CD8-positive, alpha-beta memory T cell (primary cell): Measurements from ENCODE around the gene ACCSL. TPM values are rescaled to one million over a fixed set of nuclear protein-coding genes. Genes with fewer than 3 reads are reported as not detected.

Source experiments
- CTCF ChIA-PET: fragments of 350-600 bp; sonication (Branson Sonifier 250); formaldehyde crosslinking; loops from one replicate; lab custom pipeline; 2021; ENCODE audit warnings: antibody characterized with exemption; lab: Charles Lee
- POLR2A ChIA-PET: fragments of 350-600 bp; sonication (Branson Sonifier 250); formaldehyde crosslinking; loops from one replicate; lab custom pipeline; 2021; ENCODE audit warnings: antibody characterized with exemption; lab: Charles Lee
- DNase-seq, 5 donors: peaks; one replicate each; pipeline versions ENCODE4 v3.0.0 to v3.0.0-alpha.2; 2020 to 2022; ENCODE audit warnings: mixed read lengths in 1 of 5
- H3K27ac ChIP-seq: one replicate; pipeline ENCODE4 v1.7.0; 2013; ENCODE audit warnings: low read depth, mild to moderate bottlenecking, low read length, moderate library complexity
- H3K27me3 ChIP-seq: 2 replicates; pipeline ENCODE4 v1.7.0; 2013; ENCODE audit warnings: low read length, mild to moderate bottlenecking; ENCODE audit not compliant: insufficient read depth, poor library complexity, severe bottlenecking
- H3K36me3 ChIP-seq: 2 replicates; pipeline ENCODE4 v1.7.0; 2013; ENCODE audit warnings: mild to moderate bottlenecking, low read length, moderate library complexity; ENCODE audit not compliant: insufficient read depth
- H3K4me1 ChIP-seq: 2 replicates; pipeline ENCODE4 v1.7.0; 2013; ENCODE audit warnings: mild to moderate bottlenecking, low read length, moderate library complexity; ENCODE audit not compliant: insufficient read depth
- H3K4me3 ChIP-seq: 2 replicates; pipeline ENCODE4 v1.7.0; 2013; ENCODE audit warnings: mild to moderate bottlenecking, low read length
- H3K9me3 ChIP-seq: 2 replicates; pipeline ENCODE4 v1.7.0; 2013; ENCODE audit warnings: mild to moderate bottlenecking, low read length
- H3K27ac Mint-ChIP-seq, 8 donors: one replicate each; pipeline ENCODE4 v1.8.0; 2020 to 2021; ENCODE audit warnings: mixed read lengths in 8 of 8, mild to moderate bottlenecking in 6 of 8, inconsistent platforms in 3 of 8, moderate library complexity in 3 of 8
- H3K27me3 Mint-ChIP-seq, 2 donors: one replicate each; pipeline ENCODE4 v1.8.0; 2020 to 2021; ENCODE audit warnings: mixed read lengths in 2 of 2, mild to moderate bottlenecking in 1 of 2, moderate library complexity in 1 of 2
- H3K36me3 Mint-ChIP-seq, 3 donors: one replicate each; pipeline ENCODE4 v1.8.0; 2020 to 2021; ENCODE audit warnings: mixed read lengths in 3 of 3, inconsistent platforms in 1 of 3, mild to moderate bottlenecking in 1 of 3
- H3K4me1 Mint-ChIP-seq, 3 donors: one replicate each; pipeline ENCODE4 v1.8.0; 2020 to 2021; ENCODE audit warnings: mixed read lengths in 3 of 3, inconsistent platforms in 1 of 3, mild to moderate bottlenecking in 1 of 3
- H3K4me3 Mint-ChIP-seq, 7 donors: one replicate each; pipeline ENCODE4 v1.8.0; 2020 to 2021; ENCODE audit warnings: mixed read lengths in 7 of 7, mild to moderate bottlenecking in 6 of 7, moderate library complexity in 4 of 7, inconsistent platforms in 2 of 7
- H3K9me3 Mint-ChIP-seq, 5 donors: one replicate each; pipeline ENCODE4 v1.8.0; 2020 to 2022; ENCODE audit warnings: mixed read lengths in 5 of 5, mild to moderate bottlenecking in 3 of 5, moderate library complexity in 2 of 5, inconsistent platforms in 1 of 5
- polyA plus RNA-seq: library from polyadenylated mRNA; unstranded; fragments of 300-500 nt; fragmentation: Illumina TruSeq; gene quantifications from one replicate; pipeline ENCODE4 v1.2.3, GENCODE V29; 2021
- total RNA-seq, 2 experiments: library from RNA; stranded (reverse); gene quantifications; one replicate each; pipeline ENCODE4 v1.2.3, GENCODE V29; 2021

ACCSL gene
- total and polyA plus RNA-seq, 3 experiments from 2014 or later, result not detected

DNA sequence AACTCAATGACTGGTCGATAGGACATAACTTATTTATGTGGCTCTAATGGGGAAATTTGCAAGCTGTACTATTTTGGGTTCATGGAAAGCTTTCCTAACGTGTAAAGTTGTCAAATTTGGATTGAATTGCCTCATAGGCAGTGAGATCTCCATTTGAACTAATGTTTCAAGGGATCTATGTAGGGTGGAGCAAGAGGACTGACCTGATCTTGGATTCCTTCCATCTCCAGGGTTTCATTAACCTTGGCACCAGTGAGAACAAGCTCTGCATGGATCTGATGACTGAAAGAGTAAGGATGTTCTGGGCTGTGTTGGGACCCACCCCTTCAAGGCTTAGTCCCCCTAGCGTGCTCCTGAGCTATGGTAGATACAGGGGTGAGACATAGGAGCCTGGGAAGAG is 2.1 kb downstream of the ACCSL start:
- Histone ChIP-seq H3K27ac (no peak overlapping the region), H3K27me3 (no peaks in the 10 kb centered on the region), H3K4me1 (no peaks in the 10 kb centered on the region), H3K9me3 (no peaks in the 10 kb centered on the region), H3K36me3 (no peaks in the 10 kb centered on the region), H3K4me3 (no peak overlapping the region)
- CTCF ChIA-PET, result no interaction called here
- POLR2A ChIA-PET, result no interaction called here
- peaks cover 0 to 3% (median 0%) of the 10 kb centered on the region in 5 donors for H3K9me3 Mint-ChIP-seq
- H3K27me3 Mint-ChIP-seq, result peaks cover 0 to 12% of the 10 kb centered on the region in 2 donors
- H3K4me1 Mint-ChIP-seq, result no peaks in the 10 kb centered on the region
- peaks cover 0 to 3% (median 0%) of the 10 kb centered on the region in 3 donors for H3K36me3 Mint-ChIP-seq
- no peak overlapping the region for H3K27ac Mint-ChIP-seq
- DNase-seq, result no peak
- H3K4me3 Mint-ChIP-seq, result no peak overlapping the region

DNA sequence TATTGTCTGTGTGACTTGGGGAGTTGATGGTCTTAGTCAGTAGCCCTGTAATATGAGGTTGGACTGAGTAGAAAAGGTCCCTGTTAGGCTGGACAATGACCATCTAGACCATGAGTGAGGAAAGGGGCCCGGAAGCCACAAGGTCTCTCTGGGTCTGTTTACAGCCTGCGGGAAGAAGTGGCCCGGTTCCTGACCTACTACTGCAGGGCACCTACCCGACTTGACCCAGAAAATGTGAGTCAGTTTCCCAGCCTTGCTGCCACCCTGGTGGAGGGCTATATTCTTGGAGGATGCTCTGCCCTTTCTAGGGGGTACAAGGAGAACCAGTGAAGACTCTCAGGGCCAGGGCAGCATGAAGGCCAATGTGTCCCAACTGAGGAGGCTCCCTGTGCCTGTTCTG is 3.4 kb downstream of the ACCSL start:
- no peak for DNase-seq
- no peak overlapping the region for H3K27ac ChIP-seq
- H3K36me3 ChIP-seq, result no peaks in the 10 kb centered on the region
- CTCF ChIA-PET, result no interaction called here
- H3K9me3 ChIP-seq, result no peaks in the 10 kb centered on the region
- Mint-ChIP-seq H3K9me3 (peaks cover 0 to 3% (median 0%) of the 10 kb centered on the region in 5 donors), H3K36me3 (peaks cover 0 to 3% (median 0%) of the 10 kb centered on the region in 3 donors), H3K4me1 (no peaks in the 10 kb centered on the region), H3K27ac (no peak overlapping the region), H3K27me3 (peaks cover 0 to 12% of the 10 kb centered on the region in 2 donors), H3K4me3 (no peak overlapping the region)
- no peak overlapping the region for H3K4me3 ChIP-seq
- no peaks in the 10 kb centered on the region for H3K27me3 ChIP-seq
- H3K4me1 ChIP-seq, result no peaks in the 10 kb centered on the region
- POLR2A ChIA-PET, result no interaction called here

DNA sequence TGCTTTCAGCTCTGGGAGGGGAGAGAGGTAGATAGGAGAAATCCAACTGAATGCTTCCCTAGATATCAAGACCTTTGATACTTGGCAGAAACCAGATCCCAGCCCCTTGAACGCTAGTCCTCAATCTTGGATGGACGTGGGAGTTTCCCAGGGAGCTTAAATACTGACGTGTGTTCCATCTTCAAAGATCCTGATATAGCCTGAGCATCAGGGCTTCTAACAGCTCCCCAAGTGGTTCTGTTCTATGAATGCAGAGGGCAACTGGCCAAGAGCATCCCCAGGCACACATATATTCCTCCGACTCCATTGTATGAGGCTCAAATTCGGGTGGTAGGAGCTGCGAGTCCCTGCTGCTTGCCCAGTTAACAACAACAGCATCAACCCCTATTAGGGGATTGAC is 9.6 kb downstream of the ACCSL start:
- H3K27me3 ChIP-seq, result no peaks in the 10 kb centered on the region
- H3K4me3 Mint-ChIP-seq, result no peak overlapping the region
- no peak overlapping the region for H3K4me3 ChIP-seq
- CTCF ChIA-PET, result interaction anchor here (1.1 kb wide), 1 partner anchor 9 kb away, joined by 5 read pairs; the partner anchor contains the start of gene ACCS
- H3K4me1 ChIP-seq, result no peaks in the 10 kb centered on the region
- H3K27ac ChIP-seq, result no peak overlapping the region
- no peaks in the 10 kb centered on the region for H3K9me3 Mint-ChIP-seq
- H3K36me3 ChIP-seq, result no peaks in the 10 kb centered on the region
- no peak for DNase-seq
- H3K27me3 Mint-ChIP-seq, result no peaks in the 10 kb centered on the region
- no peaks in the 10 kb centered on the region for H3K36me3 Mint-ChIP-seq
- POLR2A ChIA-PET, result interaction anchor here (1.3 kb wide), 1 partner anchor 9 kb away, joined by 3 read pairs; the partner anchor contains the start of gene ACCS
- no peaks in the 10 kb centered on the region for H3K4me1 Mint-ChIP-seq
- no peak overlapping the region for H3K27ac Mint-ChIP-seq
- no peaks in the 10 kb centered on the region for H3K9me3 ChIP-seq

DNA sequence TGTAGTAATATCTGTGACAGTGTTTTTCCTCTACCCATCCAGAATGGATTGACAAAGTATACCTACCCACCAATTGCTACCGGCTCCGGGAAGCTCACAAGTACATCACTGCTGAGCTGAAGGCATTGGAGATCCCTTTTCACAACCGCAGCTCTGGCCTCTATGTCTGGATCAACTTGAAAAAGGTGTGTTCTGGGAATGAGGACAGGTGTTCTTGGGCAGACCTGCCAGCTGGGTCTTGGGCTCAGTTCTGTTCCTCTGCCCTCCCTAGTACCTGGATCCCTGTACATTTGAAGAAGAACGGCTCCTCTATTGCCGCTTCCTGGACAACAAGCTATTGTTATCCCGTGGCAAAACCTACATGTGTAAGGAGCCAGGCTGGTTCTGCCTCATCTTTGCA is 10.5 kb downstream of the ACCSL start:
- H3K4me3 Mint-ChIP-seq, result no peak overlapping the region
- no peak overlapping the region for H3K27ac ChIP-seq
- ChIA-PET CTCF (interaction anchor here (0.7 kb wide), 1 partner anchor 8 kb away, joined by 3 read pairs; the partner anchor contains the start of gene ACCS), POLR2A (interaction anchor here (1.3 kb wide), 1 partner anchor 8 kb away, joined by 3 read pairs; the partner anchor contains the start of gene ACCS)
- H3K9me3 Mint-ChIP-seq, result no peaks in the 10 kb centered on the region
- no peaks in the 10 kb centered on the region for H3K4me1 ChIP-seq
- DNase-seq, result no peak
- no peaks in the 10 kb centered on the region for H3K27me3 ChIP-seq
- H3K4me3 ChIP-seq, result no peak overlapping the region
- no peaks in the 10 kb centered on the region for H3K36me3 ChIP-seq
- H3K4me1 Mint-ChIP-seq, result no peaks in the 10 kb centered on the region
- H3K9me3 ChIP-seq, result no peaks in the 10 kb centered on the region
- no peaks in the 10 kb centered on the region for H3K36me3 Mint-ChIP-seq
- H3K27me3 Mint-ChIP-seq, result no peaks in the 10 kb centered on the region
- H3K27ac Mint-ChIP-seq, result no peak overlapping the region

DNA sequence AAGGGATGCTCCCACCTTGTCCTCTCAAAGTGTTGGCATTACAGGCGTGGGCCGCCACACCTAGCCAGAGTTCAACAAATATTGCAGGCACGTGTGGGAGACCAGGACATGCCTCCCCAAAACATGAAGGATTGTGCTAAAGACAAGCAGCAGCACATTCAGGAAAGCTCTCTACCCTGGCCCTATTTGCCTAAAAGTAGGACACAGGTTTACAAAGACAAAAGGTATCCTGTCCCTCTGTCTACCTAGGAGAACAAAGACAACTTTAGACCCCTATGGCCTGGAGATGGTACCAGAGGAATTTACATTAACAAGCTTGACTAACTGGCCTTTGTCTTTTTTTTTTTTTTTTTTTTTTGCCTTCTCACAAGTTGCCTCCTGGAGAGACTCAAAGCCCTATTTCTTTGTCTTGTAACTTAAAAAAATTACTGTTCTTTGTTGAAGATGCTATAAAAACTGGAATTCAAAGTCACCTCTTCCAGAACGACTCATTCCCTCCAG is 17.4 kb downstream of the ACCSL start:
- Mint-ChIP-seq H3K4me3 (peak overlapping the region; percentile 90 to 97 (median 94)), H3K9me3 (no peaks in the 10 kb centered on the region), H3K27ac (peak overlapping the region; percentile 80 to 96 (median 92)), H3K36me3 (peaks cover 0 to 4% (median 3%) of the 10 kb centered on the region in 3 donors), H3K27me3 (no peaks in the 10 kb centered on the region), H3K4me1 (peaks cover 22 to 31% (median 30%) of the 10 kb centered on the region in 3 donors)
- DNase-seq, result no peak
- ChIA-PET CTCF (interaction anchor here (0.7 kb wide), 1 partner anchor 33 kb away, joined by 3 read pairs; no protein-coding TSS in a partner anchor), POLR2A (no interaction called here)
- Histone ChIP-seq H3K27ac (peak overlapping the region; percentile 79), H3K36me3 (no peaks in the 10 kb centered on the region), H3K4me3 (peak overlapping the region; percentile 87), H3K9me3 (no peaks in the 10 kb centered on the region), H3K27me3 (no peaks in the 10 kb centered on the region), H3K4me1 (peaks cover 15% of the 10 kb centered on the region)

DNA sequence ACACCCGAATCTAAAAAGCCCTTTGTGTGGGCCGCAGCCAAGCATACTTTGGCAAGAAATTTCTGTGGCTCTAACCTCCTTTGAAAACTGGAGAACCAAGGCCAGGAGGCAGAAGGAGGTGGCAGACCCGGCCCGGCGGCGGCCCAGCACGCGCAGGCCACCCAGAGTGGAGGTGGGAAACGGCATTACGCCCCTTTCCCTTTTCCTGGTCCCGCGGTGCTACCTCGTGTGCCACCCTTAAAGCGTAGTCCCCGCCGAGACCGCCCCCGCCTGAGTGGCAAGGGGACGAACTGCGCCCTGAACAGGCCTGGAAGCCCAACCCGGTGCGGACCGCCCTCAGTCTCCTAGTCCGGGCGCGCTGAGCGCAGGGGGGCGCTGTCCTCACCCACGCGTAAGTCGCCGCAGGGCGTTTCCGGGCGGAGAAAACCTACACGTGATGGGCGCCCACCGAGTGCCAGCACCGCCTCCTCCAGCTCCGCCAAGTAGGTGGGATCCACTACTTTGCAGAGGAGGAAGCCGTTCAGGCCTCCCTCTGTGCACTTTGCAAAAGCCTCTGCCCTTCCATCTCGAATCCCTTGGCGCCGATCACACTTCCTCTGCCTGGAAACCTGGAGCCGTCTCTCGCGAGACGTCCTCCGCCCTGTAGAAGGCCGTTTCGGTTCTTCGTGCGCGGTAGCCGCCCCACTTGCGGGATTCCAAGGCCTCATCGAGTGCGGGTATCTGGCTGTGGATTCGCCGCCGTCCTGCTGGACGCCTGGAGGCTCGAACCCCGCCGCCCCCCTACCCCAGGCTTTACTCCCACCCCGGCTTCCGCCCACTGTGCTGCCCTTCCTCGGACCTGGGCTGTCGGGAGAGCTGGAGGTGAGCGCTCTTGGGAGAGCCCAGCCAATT is 18.3 kb downstream of the ACCSL start, which contains the start of gene ACCS:
Gene ACCS (plus strand): TSS at position 430 of the 891 bp plus-strand sequence. CDS start 1,358 bp downstream, outside the sequence.
- ChIA-PET CTCF (interaction anchor here (0.6 to 3.4 kb wide), 11 partner anchors 8 to 144 kb away, joined by 3 to 27 read pairs (median 3); partner anchors contain the start of gene EXT2), POLR2A (interaction anchor here (0.7 to 1.0 kb wide), 2 partner anchors 8 to 29 kb away, joined by 3 to 7 read pairs; partner anchors contain the start of gene EXT2)
- peak within 1 kb of the TSS; percentile 87 for H3K4me3 ChIP-seq
- H3K36me3 ChIP-seq, result no peaks in the 10 kb centered on the region
- H3K36me3 Mint-ChIP-seq, result peaks cover 0 to 4% (median 3%) of the 10 kb centered on the region in 3 donors
- no peaks in the 10 kb centered on the region for H3K9me3 ChIP-seq
- peak within 1 kb of the TSS; percentile 90 to 97 (median 94) for H3K4me3 Mint-ChIP-seq
- peak within 1 kb of the TSS; percentile 80 to 96 (median 92) for H3K27ac Mint-ChIP-seq
- peaks cover 15% of the 10 kb centered on the region for H3K4me1 ChIP-seq
- no peaks in the 10 kb centered on the region for H3K9me3 Mint-ChIP-seq
- no peaks in the 10 kb centered on the region for H3K27me3 ChIP-seq
- peak within 1 kb of the TSS; percentile 79 for H3K27ac ChIP-seq
- H3K4me1 Mint-ChIP-seq, result peaks cover 22 to 31% (median 31%) of the 10 kb centered on the region in 3 donors
- DNase-seq, result peak; percentile 84 to 93 (median 89)
- H3K27me3 Mint-ChIP-seq, result no peaks in the 10 kb centered on the region

DNA sequence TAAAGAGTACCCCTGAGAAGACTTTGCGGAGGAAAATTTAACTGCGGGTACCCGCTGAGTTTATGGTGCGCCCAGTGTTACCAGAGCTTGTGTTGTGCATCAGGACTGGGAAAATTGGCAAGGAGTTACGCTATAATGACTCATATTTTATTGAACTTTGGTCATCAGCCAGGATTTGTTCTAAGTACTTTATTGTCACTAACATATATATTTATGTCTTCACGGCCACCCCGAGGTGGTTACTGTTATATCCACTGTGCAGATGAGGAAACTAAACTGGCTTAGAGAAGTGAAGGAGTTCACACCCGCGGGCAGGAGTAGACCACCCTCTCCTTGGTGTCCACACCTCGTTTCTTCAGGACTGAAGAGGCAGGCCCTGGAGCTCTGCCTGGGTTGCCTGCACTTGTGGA is 19.0 kb downstream of the ACCSL start:
- H3K9me3 ChIP-seq, result no peaks in the 10 kb centered on the region
- no peaks in the 10 kb centered on the region for H3K27me3 ChIP-seq
- peak overlapping the region; percentile 87 for H3K4me3 ChIP-seq
- no peaks in the 10 kb centered on the region for H3K27me3 Mint-ChIP-seq
- peak overlapping the region; percentile 79 for H3K27ac ChIP-seq
- peak overlapping the region; percentile 90 to 97 (median 94) for H3K4me3 Mint-ChIP-seq
- no peak for DNase-seq
- H3K27ac Mint-ChIP-seq, result peak overlapping the region; percentile 80 to 96 (median 92)
- peaks cover 0 to 7% (median 3%) of the 10 kb centered on the region in 3 donors for H3K36me3 Mint-ChIP-seq
- peaks cover 15% of the 10 kb centered on the region for H3K4me1 ChIP-seq
- ChIA-PET CTCF (interaction anchor here (0.6 to 3.4 kb wide), 11 partner anchors 9 to 145 kb away, joined by 3 to 27 read pairs (median 3); partner anchors contain the start of gene EXT2), POLR2A (interaction anchor here (0.7 to 1.0 kb wide), 2 partner anchors 9 to 29 kb away, joined by 3 to 7 read pairs; partner anchors contain the start of gene EXT2)
- no peaks in the 10 kb centered on the region for H3K36me3 ChIP-seq
- H3K9me3 Mint-ChIP-seq, result no peaks in the 10 kb centered on the region
- peaks cover 22 to 31% (median 31%) of the 10 kb centered on the region in 3 donors for H3K4me1 Mint-ChIP-seq
